Esophagus muscularis mucosa (tissue), 4 donors: Measurements from ENCODE around the gene CYS1. TPM values are rescaled to one million over a fixed set of nuclear protein-coding genes. Genes with fewer than 3 reads are reported as not detected.
"Not testable (repeated sequence)": the region's sequence is repeated elsewhere in the genome, so short reads cannot be mapped to it uniquely, and the experiment has no call there.

Experiments
- DNase-seq: peaks from one replicate; pipeline ENCODE4 v3.0.0-alpha.2; 2017; ENCODE audit errors: extremely low spot score
- H3K27ac ChIP-seq, 4 donors: fragments of 200-600 bp; sonication (generic); replicated peaks in 1 of 4; 1 replicate in 3 of 4; 2 replicates in 1 of 4; pipeline ENCODE4 v1.5.1; 2016 to 2019; ENCODE audit warnings: mild to moderate bottlenecking in 1 of 4
- H3K27me3 ChIP-seq, 4 donors: fragments of 200-600 bp; sonication (generic); one replicate each; pipeline versions ENCODE4 v1.5.1 to v1.6.0; 2016 to 2019
- H3K36me3 ChIP-seq, 4 donors: fragments of 200-600 bp; sonication (generic); one replicate each; pipeline ENCODE4 v1.5.1; 2016 to 2019
- H3K4me1 ChIP-seq, 4 donors: fragments of 200-600 bp; sonication (generic); one replicate each; pipeline ENCODE4 v1.5.1; 2016 to 2019
- H3K4me3 ChIP-seq, 4 donors: fragments of 200-600 bp; sonication (generic); 1 replicate in 2 of 4; 2 replicates in 2 of 4; pipeline ENCODE4 v1.5.1; 2016 to 2019; ENCODE audit warnings: mild to moderate bottlenecking in 4 of 4, moderate library complexity in 1 of 4
- H3K9me3 ChIP-seq, 4 donors: fragments of 200-600 bp; sonication (generic); 1 replicate in 3 of 4; 2 replicates in 1 of 4; pipeline ENCODE4 v1.5.1; 2016 to 2019
- CTCF ChIP-seq, 3 experiments: fragments of 200-600 bp in 2 of 3; fragments of 450-650 bp in 1 of 3; sonication (generic) in 2 of 3; IDR thresholded peaks; one replicate each; pipeline ENCODE4 v1.5.1; 2017 to 2019; ENCODE audit warnings: antibody characterized with exemption in 3 of 3, mild to moderate bottlenecking in 2 of 3, moderate library complexity in 1 of 3
- EP300 ChIP-seq: sonication (generic); formaldehyde crosslinking; IDR thresholded peaks from one replicate; pipeline ENCODE4 v1.6.1; 2017; ENCODE audit warnings: antibody characterized with exemption
- POLR2A ChIP-seq: fragments of 450-650 bp; IDR thresholded peaks from one replicate; pipeline ENCODE4 v1.6.1; 2017; ENCODE audit warnings: antibody characterized with exemption, moderate library complexity, mild to moderate bottlenecking, low read depth
- POLR2AphosphoS5 ChIP-seq, 2 donors: sonication (generic); formaldehyde crosslinking; IDR thresholded peaks; one replicate each; pipeline ENCODE4 v1.6.1; 2017; ENCODE audit warnings: antibody characterized with exemption in 2 of 2
- WGBS: methylation state at CpG from one replicate; pipeline ENCODE4 v1.1.5; 2018; 5-methylcytosine and 5-hydroxymethylcytosine counted together
- intact Hi-C: fragments of 100-400 bp; cut with DNase I; formaldehyde crosslinking; loops from one replicate; pipeline ENCODE4 v1.15.1; 2023
- total RNA-seq, 4 donors: library from RNA; depleted of rRNA; stranded (reverse); fragments of >200 nt; gene quantifications; one replicate each; pipeline versions ENCODE4 v1.1.0 to v1.2.1, GENCODE V29; 2016

The CYS1 gene
- total RNA-seq, 4 donors from 2014 or later: 16.9 to 56.4 (median 35.4) TPM

GRCh38 chr2:10032746-10033105 is 47.5 kb downstream of the CYS1 start:
- Histone ChIP-seq H3K9me3 (no peaks in the 10 kb centered on the region), H3K27ac (no peak overlapping the region), H3K4me3 (no peak overlapping the region), H3K36me3 (no peaks in the 10 kb centered on the region), H3K4me1 (peaks cover 55 to 61% (median 57%) of the 10 kb centered on the region in 4 donors), H3K27me3 (no peaks in the 10 kb centered on the region)
- DNase-seq: no peak
- 96% methylated on average over 7 of the region's 7 CpGs for WGBS
- intact Hi-C loops: no loop called here
- TF ChIP-seq POLR2AphosphoS5 (IDR thresholded peaks at IDR 0.05) (no peak), CTCF (IDR thresholded peaks at IDR 0.05) (no peak), EP300 (no peak), POLR2A (no peak)

- no peak for TF ChIP-seq CTCF (IDR thresholded peaks at IDR 0.05)
- TF ChIP-seq POLR2A: no peak
- no peak for TF ChIP-seq EP300
- no peak for TF ChIP-seq POLR2AphosphoS5 (IDR thresholded peaks at IDR 0.05)
- peaks cover 49 to 55% (median 52%) of the 10 kb centered on the region in 4 donors for H3K4me1 ChIP-seq
- intact Hi-C loops: no loop called here
These were observed 48.1 kb downstream of the CYS1 start for GRCh38 chr2:10031886-10032745.

GRCh38 chr2:10030798-10031197 is 49.4 kb downstream of the CYS1 start:
- H3K27ac ChIP-seq, H3K4me3 ChIP-seq, H3K27me3 ChIP-seq, DNase-seq, H3K36me3 ChIP-seq, H3K9me3 ChIP-seq, intact Hi-C loops: not testable (repeated sequence)
- peaks cover 35 to 42% (median 39%) of the 10 kb centered on the region in 4 donors for H3K4me1 ChIP-seq
- 96% methylated on average over 8 of the region's 8 CpGs for WGBS

More at GRCh38 chr2:10031886-10032745, 48.1 kb downstream of the CYS1 start:
- Histone ChIP-seq H3K27ac (no peak overlapping the region), H3K27me3 (no peaks in the 10 kb centered on the region), H3K4me3 (no peak overlapping the region), H3K9me3 (no peaks in the 10 kb centered on the region), H3K36me3 (no peaks in the 10 kb centered on the region)
- no peak for DNase-seq
- WGBS: 100% methylated on average over 5 of the region's 20 CpGs

- DNase-seq: no peak
- H3K27ac ChIP-seq: no peak overlapping the region
- WGBS: 58% methylated on average over 8 of the region's 9 CpGs
These were observed 49.9 kb downstream of the CYS1 start for GRCh38 chr2:10030311-10030736.

More at GRCh38 chr2:10030311-10030736, 49.9 kb downstream of the CYS1 start:
- no peak overlapping the region for H3K4me3 ChIP-seq
- H3K4me1 ChIP-seq: peaks cover 31 to 38% (median 34%) of the 10 kb centered on the region in 4 donors
- intact Hi-C loops: no loop called here
- no peak for TF ChIP-seq EP300
- TF ChIP-seq CTCF (IDR thresholded peaks at IDR 0.05): no peak
- TF ChIP-seq POLR2AphosphoS5 (IDR thresholded peaks at IDR 0.05): no peak
- TF ChIP-seq POLR2A: no peak
- no peaks in the 10 kb centered on the region for H3K36me3 ChIP-seq
- no peaks in the 10 kb centered on the region for H3K27me3 ChIP-seq
- H3K9me3 ChIP-seq: no peaks in the 10 kb centered on the region
